Suppressor macrophage (primary cell): ENCODE data around the gene HOXD12.
A peak's percentile ranks its signal among the peaks of the same experiment; 100 is the strongest.

ENCODE experiments used
- DNase-seq, 4 experiments: peaks; one replicate each; pipeline ENCODE4 v3.0.0-alpha.2; 2020 to 2022
- total RNA-seq, 17 experiments: gene quantifications; one replicate each; lab custom pipeline; 2026; ENCODE audit warnings: mixed read lengths in 6 of 17, inconsistent platforms in 3 of 17; lab: John Stamatoyannopoulos, UW

The HOXD12 gene, protein sequence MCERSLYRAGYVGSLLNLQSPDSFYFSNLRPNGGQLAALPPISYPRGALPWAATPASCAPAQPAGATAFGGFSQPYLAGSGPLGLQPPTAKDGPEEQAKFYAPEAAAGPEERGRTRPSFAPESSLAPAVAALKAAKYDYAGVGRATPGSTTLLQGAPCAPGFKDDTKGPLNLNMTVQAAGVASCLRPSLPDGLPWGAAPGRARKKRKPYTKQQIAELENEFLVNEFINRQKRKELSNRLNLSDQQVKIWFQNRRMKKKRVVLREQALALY
- total RNA-seq: 0 to 0.99 (median 0) reads per million in 17 experiments

- no peak for DNase-seq
Observed at GRCh38 chr2:176099728-176100546, at the start of gene HOXD12. Gene HOXD12 (plus strand): TSS chr2:176099795. CDS start chr2:176099802, 7 bp downstream.

DNA sequence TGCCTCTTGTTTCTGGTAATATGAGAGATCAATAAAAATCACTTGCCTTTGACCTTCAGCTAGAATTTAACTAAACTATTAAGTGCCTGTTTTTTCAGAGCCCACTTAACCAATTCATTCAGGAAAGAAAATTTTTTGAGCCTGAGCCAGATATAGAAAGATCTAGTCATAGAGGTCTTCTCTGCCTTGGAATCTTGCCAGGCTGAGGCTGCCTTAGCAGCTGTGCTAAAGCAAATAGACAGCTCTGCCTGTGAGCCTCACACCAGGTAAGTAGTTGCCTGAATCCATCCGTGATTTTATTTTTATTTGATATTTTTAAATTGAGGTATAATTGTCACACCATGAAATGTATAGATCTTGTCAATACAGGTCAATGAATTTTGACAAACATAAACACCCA, 43.2 kb upstream of the HOXD12 start:
- DNase-seq: no peak

DNA sequence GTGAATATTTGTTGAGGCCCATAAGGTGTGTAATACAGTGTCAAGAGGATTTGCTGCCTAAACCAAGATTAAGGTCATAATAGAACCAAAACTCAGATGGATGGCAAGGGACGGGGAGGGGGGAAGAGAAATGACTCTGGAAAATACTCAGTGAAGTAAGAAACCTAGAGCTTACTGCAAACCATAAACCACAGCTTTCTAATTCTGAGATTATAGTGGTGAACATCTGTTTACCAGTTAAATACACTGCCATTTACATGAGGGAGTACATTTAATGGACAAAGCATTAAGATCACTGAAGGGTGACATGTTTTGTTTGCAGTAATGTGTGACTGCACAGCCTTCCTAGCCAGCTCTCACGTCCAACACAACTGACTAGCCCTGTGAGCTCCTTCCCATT, 35.6 kb upstream of the HOXD12 start:
- DNase-seq: no peak

DNA sequence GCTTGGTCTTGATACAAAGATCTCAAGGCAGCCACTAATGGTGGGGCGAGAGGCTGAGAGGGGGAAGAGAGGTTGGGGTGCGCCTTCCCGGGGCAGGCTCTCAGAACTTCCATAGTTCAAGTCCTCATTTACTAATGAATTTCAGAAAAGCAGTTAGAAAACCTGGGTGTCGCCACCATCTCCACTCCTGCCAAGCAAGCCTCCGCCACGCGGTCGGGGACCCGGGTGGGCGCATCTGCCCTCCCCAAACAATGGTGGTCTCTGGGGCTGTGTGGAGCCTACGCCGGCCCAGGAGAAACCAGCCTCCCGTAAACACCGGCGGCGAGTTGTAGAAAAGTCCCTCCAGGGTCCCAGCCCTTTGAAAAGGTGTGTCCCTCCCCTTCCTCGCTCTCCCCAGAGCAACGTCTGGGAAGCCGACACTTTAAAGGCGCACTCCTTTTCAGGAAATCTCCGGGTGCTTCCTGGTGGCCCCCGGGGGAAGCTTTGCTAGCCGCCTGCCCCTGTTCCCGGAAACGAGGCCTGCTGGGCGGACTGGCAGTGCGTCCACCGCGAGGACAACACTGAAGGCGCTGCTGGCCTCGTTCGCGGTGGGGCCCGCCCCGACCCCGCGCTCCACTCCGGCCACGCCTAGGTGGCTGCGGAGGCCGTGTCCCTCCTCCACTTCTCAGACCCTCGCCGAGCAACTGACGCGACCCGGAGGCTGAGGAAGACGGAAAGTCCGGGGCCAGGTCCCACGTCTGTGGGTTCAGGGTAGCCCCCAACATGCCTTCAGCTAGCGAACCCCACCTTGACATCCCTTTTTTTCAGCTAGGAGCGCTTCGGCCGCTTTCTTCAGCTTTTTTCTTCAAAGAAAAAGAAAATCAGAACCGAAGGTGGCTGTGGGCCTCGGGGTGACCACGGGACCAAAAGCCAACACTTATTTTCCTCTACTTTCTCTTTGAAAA, 32.7 kb upstream of the HOXD12 start:
- no peak for DNase-seq

GRCh38 chr2:176067589-176068418, 31.8 kb upstream of the HOXD12 start:
- no peak for DNase-seq

GRCh38 chr2:176068419-176068832, 31.2 kb upstream of the HOXD12 start:
- no peak for DNase-seq

DNA sequence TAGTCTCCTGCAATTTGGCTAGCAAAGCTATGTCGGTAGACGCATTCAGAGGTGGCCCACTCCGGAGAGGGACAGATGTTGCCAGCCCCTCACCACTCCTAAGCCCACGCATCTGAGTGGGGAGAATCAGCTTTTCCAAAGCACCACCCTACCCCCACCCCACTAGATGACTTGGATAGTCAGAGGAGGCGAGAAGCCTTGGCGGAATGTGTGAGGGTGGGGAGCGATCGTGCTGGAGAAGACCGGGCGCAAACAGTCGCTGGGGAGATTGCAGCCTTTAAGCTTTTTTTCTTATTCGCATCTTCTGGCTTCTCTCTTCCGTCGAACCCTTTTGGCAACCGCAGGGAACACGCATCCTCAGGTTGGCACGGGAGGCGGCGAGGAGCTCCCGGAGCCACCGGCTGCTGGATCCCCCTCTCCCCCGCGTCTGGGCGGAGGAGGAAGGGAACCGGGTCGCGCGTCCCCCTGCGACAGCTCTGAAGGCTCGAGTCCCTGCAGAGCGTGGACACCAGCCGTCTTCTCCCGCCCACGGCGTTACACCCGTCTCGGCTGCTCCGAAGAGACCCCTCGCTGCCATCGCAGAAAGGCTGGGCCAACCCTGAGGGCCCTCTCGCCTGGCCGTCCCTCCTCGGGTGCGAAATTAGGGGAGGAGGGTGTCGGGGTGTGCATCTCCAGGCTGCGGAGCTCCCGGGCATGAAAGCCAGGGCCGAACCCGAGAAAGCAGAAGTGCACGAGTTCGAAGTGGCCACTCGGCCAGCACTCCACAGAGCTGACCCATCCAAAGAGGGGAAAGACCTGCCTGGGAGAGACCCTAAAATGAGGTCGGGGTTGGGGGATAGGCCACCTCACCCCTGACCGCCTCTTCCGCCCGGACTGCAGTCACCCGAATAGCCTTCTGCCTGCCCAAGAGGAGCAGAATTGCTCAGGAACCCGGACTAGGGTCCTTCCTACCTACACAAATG, 28.0 kb upstream of the HOXD12 start:
- DNase-seq: no peak

GRCh38 chr2:176072292-176072669, 27.3 kb upstream of the HOXD12 start:
- no peak for DNase-seq

DNA sequence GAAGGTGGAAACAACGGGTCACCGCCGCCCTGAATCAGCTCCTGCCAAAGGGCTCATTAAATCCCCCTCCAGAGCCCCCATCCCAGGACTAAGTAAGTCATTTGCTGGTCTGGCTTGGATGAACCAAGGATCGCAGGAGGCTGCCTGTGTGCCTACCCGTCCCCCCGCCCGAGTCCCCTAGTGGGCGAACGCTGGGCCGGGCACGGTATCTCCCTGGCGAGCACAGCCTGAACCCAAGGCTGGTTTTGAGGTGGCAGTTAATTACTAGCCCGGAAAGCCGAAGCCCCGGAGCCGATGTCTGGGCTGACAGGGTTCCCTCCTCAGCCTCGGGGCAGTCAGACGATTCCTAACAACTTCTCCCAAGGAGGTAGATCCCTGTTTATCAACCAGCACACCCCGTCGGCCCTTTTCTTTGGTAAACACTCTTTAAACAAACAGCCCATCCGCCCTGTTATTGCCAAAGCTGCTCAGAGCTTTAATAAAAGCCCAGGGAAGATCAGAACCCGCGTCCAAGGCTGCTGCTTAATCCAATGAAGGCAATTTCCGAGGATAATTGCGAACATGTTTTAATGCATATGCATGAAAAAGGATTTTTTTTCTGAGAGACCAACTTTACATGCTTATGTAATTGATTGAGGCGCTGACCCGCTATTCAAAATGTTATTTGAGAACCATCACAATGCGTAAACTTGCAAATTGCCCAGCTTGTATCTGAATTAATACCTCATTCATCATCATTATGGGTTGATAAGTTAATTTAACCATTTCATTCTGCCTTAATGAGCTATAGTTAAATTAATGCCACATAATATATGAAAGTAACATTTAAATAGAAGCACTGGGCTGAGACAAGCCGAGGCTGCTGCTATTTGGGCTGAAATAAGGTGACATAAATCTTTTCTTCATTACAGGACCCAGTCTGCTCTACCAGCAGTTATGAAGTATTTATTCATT, 26.4 kb upstream of the HOXD12 start:
- DNase-seq: no peak

DNA sequence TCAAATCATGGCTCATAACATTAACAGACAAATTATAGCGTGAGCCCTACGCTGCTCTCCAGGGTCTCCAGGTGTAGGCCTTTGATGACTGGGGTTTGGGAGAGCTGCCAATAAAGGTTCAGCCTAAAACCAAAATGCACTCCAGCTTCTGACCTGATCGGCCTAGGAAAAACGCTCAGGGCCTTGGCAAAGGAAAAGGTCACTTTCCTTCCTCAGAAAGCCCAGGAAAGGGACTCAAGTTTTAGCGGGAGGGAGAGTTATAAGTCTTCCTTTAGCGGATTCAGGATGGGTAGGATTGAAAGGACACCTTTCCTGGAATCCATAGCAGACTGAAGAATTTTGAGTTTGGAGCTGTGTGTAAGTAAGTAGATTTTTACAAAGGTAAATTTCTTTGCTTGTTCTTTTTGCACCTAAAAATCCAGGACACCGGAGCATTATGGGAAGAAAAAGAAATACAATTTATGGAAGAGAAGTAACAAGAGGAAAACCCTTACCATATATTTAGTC, 24.6 kb upstream of the HOXD12 start:
- DNase-seq: no peak

GRCh38 chr2:176075481-176075880, 24.1 kb upstream of the HOXD12 start:
- DNase-seq: no peak

DNA sequence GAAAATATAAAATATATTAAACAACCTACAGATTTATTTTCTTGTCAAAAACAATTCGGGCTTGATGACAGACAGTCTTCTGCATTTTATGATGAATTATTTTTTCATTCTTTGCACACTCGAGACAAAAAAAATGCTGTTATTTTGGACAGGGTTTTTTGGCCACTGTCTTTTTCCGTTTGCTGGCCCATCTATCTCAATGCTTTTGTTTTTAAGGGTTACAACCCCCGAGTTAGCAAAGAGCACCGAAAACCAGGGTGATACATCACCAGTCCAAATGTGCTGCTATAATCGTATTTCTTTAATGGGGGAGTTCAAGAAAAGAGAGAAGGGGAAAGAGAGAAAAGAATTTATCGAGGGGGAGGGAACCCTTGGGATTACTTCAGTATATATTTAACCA, 23.5 kb upstream of the HOXD12 start:
- DNase-seq: no peak

DNA sequence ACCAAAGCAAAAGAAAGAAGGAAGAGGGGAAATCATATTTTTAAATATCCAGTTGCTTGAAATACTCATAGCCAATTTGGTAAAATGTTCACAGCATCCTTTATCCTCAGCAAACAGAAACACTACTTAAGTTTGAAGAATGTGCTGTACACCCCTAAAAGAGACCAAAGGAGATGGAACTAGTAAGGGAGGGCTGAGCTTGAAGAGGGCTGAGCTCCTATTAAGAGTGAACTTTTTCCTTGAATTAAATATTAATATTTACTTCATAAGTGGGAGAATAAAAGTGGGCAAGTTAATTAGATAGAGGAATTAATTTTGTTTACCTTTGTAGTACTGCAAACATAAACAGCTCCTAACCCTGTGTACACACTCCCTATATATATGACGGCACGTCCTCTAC, 22.8 kb upstream of the HOXD12 start:
- no peak for DNase-seq

DNA sequence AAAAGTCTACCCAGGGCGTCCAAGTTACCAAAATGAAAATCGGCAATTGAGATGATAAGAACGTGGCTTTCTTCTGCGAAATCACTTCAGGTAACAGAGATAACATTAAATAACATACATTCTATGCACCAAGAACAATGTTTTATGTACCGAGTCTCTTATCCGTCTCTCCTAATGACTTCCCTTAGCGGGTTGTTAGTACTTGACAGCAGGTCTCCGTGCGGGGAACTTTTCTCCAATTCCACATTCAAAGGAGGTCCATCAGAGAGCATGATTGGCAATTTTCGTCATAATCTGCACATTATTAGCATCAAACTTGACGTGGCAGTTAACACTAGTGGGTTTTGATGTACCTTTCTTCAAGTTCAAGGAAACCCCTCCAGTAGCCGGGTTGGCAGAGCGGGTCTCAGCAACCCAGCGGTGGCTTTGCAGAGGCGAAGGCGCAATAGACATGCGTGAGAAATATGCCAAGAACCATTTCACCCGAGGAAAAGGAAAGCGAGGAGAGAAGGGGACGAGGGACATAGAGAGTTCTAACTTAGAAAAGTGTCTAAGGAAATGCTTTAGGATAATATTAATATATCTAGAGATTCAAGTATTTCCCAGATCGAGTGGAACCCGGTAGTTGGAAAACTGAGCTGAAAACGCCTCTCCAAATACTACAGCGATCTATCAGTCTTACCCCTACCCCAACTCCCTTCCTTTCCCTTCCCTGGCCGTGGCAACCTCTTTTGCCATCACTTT, 20.9 kb upstream of the HOXD12 start:
- DNase-seq: no peak

GRCh38 chr2:176079285-176079830, 20.2 kb upstream of the HOXD12 start:
- DNase-seq: no peak

GRCh38 chr2:176079831-176080539, 19.6 kb upstream of the HOXD12 start:
- DNase-seq: peak in 3 of 4 experiments; percentile 33 to 69 (median 46)
